Kasumi-1 (cell line): ENCODE results near the gene CACYBP.
A peak's percentile ranks its signal among the peaks of the same experiment; 100 is the strongest.

Experiments
- DNase-seq, 2 experiments: peaks; one replicate each; lab custom pipeline; 2025; lab: John Stamatoyannopoulos, UW

Gene CACYBP

GRCh38 chr1:174999936-175000696 lies at the start of gene CACYBP:
Gene CACYBP (plus strand): TSS chr1:174999947. CDS start chr1:175000181, 234 bp downstream.
- DNase-seq: peak; percentile 24 to 25

- DNase-seq: no peak
These were observed 46.3 kb upstream of the CACYBP start for GRCh38 chr1:174953285-174954072.

- no peak for DNase-seq
These were observed 45.7 kb upstream of the CACYBP start for GRCh38 chr1:174954073-174954460.

- peak; percentile 29 to 34 for DNase-seq
These were observed 44.8 kb upstream of the CACYBP start for GRCh38 chr1:174954671-174955669.

GRCh38 chr1:174956086-174956485 lies 43.7 kb upstream of the CACYBP start:
- DNase-seq: no peak

- no peak for DNase-seq
These were observed 42.8 kb upstream of the CACYBP start for GRCh38 chr1:174956976-174957375.

- DNase-seq: no peak
These were observed 41.9 kb upstream of the CACYBP start for GRCh38 chr1:174957829-174958228.

GRCh38 chr1:174958396-174958795 lies 41.4 kb upstream of the CACYBP start:
- no peak for DNase-seq

- DNase-seq: no peak
These were observed 39.4 kb upstream of the CACYBP start for GRCh38 chr1:174960362-174960761.

- DNase-seq: no peak
These were observed 36.1 kb upstream of the CACYBP start for GRCh38 chr1:174963529-174964125.

GRCh38 chr1:174964261-174964971 lies 35.3 kb upstream of the CACYBP start:
- DNase-seq: peak; percentile 40 to 48

- DNase-seq: no peak
These were observed 34.8 kb upstream of the CACYBP start for GRCh38 chr1:174964972-174965361.

- no peak for DNase-seq
These were observed 34.3 kb upstream of the CACYBP start for GRCh38 chr1:174965362-174966007.

GRCh38 chr1:174966008-174966572 lies 33.7 kb upstream of the CACYBP start:
- DNase-seq: no peak

GRCh38 chr1:174967845-174968705 lies 31.7 kb upstream of the CACYBP start:
- DNase-seq: no peak

- peak; percentile 10 to 24 for DNase-seq
These were observed 30.9 kb upstream of the CACYBP start for GRCh38 chr1:174968750-174969244.

GRCh38 chr1:174969977-174970376 lies 29.8 kb upstream of the CACYBP start:
- no peak for DNase-seq

GRCh38 chr1:174971466-174971865 lies 28.3 kb upstream of the CACYBP start:
- no peak for DNase-seq

GRCh38 chr1:174971902-174972301 lies 27.8 kb upstream of the CACYBP start:
- DNase-seq: no peak
